VCaP (cell line): ENCODE measurements around the gene FBXW10B.
"Not testable (repeated sequence)": the region's sequence is repeated elsewhere in the genome, so short reads cannot be mapped to it uniquely, and the experiment has no call there.

Source experiments
- H3K27ac ChIP-seq: fragments of 450-650 bp; 2 replicates; pipeline ENCODE4 v1.5.1; 2017
- TF ChIP-seq, protein P1 (sequence below): fragments of 450-650 bp; conservative IDR thresholded peaks from 2 replicates; pipeline ENCODE4 v1.5.1; 2017; ENCODE audit warnings: mild to moderate bottlenecking, moderate library complexity

FBXW10B gene

DNA sequence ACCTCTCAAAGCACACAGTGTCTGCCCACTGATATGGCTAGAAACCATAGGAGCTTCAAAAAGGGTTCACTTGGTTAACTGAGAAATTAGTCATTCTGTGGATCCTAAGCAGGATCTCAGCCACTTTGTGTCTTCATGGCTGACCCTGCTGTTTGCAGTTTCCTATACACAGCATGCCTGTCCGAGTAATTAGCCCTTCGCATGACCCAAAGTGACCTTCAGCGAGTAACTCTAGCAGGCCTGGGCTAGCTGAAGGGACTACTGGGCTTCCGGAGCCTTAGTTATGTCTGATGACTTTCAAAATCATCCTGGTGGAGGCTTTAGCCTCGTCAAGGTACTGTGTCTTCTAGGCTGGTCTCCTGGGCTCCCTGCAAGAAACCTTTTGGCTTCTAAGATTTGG, 28.9 kb upstream of the FBXW10B start:
- TF ChIP-seq, protein P1, sequence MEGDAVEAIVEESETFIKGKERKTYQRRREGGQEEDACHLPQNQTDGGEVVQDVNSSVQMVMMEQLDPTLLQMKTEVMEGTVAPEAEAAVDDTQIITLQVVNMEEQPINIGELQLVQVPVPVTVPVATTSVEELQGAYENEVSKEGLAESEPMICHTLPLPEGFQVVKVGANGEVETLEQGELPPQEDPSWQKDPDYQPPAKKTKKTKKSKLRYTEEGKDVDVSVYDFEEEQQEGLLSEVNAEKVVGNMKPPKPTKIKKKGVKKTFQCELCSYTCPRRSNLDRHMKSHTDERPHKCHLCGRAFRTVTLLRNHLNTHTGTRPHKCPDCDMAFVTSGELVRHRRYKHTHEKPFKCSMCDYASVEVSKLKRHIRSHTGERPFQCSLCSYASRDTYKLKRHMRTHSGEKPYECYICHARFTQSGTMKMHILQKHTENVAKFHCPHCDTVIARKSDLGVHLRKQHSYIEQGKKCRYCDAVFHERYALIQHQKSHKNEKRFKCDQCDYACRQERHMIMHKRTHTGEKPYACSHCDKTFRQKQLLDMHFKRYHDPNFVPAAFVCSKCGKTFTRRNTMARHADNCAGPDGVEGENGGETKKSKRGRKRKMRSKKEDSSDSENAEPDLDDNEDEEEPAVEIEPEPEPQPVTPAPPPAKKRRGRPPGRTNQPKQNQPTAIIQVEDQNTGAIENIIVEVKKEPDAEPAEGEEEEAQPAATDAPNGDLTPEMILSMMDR: no peak
- H3K27ac ChIP-seq: no peak overlapping the region

DNA sequence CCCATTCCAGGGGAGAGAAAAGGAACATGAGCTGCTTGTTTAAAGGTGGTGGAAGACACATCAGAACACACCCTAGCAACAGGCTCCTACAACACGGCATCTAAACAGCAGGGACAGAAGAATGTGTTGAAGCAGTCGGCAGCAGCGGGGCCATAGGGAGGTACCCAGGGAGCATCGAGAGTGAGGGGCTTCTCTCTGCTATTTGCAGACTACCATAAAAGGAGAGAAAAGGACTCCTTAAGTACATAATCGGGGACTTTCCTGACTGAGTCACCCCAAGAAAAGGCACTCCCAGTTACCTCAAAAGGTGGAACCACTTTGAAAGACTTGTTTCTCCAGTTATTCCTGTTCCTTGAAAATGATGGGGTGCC, 26.4 kb upstream of the FBXW10B start:
- H3K27ac ChIP-seq: not testable (repeated sequence)

DNA sequence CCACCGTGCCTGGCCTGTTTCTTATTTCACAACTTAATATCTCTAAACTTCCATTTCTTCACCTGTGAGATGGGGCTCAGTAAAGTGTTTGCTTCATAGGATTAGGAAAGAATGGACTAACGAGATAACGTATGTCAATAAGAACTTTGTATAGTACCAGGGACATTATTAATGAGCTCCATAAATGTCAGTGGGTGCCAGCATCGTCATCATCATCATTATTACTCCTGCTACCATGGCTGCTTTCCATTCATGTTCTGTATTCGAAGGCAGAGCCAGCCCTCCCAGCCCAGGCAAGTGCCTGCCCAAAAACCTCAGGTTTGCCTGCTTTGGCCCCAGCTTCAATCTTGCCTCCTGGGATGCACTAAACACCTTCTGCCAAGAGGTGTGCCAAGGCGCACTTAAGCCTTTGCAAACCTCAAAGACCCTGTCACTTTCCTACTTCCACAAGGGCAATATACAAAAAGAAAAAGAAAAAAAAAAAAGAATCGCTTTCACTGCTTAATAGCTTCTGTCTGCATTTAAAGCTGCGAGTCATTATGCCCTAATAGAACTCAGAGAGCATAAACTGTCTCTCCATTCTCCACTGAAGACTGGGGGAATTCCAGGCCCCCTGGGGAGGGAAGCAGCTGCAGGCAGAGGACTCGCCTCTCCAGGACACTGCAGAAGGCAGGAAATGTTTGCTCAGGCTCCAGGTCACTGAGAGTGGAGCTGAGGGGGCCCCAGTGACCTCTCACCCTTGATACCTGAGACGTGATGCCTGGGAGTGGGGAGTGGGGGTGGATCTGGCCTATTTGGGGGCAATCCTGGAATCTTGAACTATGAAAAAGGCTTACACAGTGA, 25.8 kb upstream of the FBXW10B start:
- H3K27ac ChIP-seq: not testable (repeated sequence)

DNA sequence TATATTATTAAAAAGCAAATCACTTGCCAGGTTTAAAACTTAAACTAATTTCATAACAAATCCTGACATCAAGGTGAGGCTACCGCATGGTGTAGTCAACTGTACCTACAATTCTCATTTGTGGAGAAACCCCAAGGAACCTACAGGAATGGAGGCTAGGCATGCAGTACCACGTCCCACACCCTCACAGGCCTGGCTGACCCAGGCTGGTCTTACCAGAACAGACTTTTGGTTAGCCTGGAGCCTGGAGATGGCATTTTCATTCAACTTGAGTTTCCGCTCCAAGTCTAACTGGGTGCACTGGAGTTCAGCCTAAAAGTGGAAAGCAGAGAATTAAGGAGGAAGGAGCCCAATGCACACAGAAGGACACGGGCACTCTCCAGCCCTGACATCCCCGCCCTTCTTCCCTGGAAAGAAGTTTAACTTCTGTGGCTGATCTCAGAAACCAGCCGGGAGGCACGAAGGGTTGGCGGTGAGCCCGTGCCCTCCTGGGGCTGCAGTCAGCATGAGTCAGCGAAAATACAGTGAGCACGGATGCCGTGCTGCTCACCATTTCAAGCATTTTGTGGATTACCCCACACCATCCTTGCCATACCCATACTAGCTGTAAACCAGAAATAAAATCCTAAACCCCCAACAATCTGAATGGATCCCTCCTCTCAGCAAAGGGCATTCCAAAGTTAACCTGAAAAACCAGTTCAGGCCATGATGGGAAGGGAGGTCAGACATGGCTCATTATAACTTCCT, 23.2 kb upstream of the FBXW10B start:
- not testable (repeated sequence) for H3K27ac ChIP-seq

DNA sequence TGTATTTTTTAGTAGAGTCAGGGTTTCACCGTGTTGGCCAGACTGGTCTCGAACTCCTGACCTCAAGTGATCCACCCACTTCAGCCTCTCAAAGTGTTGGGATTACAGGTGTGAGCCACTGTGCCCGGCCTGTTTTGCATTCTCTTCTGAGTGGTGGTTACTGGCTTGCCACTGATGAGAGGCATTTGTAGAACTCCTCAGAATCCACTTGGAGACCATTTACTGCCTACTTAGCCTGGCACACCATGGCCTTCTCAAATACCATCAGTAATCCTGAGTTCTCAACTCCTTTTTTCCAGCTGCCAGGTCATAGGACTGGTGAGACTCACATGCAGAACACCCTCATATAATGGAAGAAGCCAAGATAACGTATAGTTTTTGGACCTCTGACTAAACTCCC, 22.5 kb upstream of the FBXW10B start:
- H3K27ac ChIP-seq: not testable (repeated sequence)

DNA sequence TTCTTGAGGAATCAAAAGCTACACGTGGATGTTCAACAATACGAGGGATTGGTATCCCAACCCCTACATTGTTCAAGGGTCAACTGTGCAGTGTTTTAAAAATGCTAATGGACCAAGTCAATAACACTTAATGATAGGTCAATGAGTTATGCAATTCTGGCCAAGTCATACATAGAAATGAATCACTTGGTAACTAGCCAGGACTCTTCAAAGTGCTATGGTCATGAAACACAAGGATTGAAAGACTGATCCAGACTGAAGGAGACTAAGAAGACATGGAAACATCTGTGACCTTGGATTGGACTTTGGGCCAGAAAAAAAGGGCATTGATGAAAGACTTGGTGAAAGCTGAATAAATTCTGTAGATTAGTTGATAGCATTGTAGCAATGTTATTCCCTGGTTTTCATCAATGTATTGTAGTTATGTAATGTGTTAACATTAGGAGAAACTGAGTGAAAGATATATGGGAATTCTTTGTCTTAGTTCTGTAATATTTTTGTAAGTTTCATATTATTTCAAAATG, 11.5 kb upstream of the FBXW10B start:
- not testable (repeated sequence) for H3K27ac ChIP-seq

DNA sequence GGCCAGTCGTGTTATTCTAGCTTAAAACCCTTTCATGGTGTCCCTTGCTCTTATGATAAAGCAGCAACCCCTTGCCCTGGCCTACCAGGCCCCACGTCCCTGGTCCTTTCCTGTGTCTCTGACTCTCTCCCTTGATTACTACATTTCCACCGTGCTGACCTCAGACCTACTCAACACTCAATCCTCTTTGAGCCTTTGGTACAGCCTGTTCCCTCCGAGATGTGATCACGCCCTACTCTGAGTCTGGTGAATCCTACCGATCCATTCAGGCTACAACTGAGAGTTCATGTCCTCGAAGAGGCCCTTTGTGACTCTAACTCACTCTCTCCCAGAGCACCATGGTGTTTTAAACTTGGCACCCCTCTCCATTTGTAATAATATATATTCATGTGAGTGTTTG, 10.5 kb upstream of the FBXW10B start:
- not testable (repeated sequence) for H3K27ac ChIP-seq

DNA sequence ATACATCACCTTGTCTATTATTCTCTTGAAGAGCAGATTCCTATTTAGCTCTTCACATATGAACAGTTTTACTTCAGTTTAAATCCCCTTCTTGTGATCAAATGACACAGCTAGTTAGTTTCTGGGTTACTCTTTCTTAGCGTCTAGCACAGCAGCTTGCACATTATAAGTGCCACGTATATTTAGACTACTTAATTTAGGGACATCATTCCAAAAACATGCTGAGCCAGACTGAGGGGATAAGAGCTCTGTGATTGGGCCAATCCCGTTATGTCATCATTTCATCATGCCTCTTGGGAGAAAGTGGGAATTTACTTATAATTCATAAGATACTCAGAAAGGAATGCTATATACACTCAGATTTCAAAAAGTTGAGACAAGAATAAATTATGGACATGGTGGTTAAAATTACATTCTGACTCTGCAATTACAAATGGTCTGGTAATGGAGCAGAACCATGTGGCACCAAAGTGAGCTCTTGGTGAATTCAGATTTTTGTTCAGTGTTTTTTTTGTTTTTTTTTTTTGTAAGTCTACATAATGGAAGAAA, 4.2 kb upstream of the FBXW10B start:
- not testable (repeated sequence) for H3K27ac ChIP-seq

DNA sequence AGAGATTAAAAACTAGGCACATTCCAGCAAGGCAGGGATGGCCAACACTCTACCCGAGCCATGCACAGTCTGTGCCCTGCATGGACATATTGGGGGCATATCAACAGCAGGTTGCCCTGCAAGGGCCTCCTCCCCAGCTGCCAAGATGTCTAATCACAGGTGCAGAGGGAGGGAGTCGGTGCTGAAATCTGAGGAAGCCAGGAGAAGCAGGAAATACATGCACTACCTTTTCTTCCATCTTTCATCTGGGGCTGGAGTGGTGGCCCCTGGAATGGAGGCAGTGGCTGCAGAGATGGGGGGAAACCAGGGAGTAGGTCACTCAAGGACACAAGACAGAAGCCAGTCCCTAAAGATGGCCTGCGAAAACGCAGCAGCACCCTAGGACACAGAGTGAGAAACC, 3.8 kb upstream of the FBXW10B start:
- not testable (repeated sequence) for H3K27ac ChIP-seq

DNA sequence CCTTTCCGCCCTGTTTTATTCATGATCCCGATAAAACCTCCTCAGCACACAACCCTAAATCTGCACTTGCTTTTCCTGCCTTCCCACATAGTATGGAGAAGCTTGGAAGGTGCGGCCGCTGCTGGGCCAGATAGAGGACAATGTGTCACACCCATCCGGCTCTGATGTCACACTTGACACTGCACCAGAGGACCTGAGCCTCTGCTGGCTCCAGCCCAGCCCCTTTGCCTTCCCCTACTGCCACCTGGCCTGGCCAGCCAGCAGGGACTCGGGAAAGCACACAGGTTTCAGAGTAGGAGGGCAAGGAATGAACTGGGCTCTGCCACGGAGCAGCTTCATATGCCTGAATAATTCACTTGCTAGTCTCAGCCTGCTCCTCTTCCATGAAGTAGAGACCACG, 2.6 kb upstream of the FBXW10B start:
- not testable (repeated sequence) for H3K27ac ChIP-seq

DNA sequence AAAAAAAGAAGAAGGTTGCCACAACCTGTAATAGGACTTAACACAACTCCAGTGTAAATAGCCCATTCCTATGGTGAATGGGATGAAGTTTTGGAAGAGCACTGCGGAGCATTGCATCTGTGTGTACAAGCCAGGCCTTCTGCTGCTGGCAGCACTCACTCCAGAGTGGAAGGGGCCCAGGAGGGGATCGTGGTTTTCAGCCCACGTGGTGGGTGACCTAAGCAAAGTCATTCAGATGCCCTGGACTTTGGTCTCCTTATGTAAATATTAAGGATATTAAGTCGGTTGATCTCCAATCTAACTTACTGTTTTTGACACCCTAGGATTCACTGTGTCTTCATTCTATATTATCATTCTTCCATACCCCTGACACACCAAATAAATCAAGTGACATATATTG, 2.7 kb downstream of the FBXW10B start:
- H3K27ac ChIP-seq: not testable (repeated sequence)

DNA sequence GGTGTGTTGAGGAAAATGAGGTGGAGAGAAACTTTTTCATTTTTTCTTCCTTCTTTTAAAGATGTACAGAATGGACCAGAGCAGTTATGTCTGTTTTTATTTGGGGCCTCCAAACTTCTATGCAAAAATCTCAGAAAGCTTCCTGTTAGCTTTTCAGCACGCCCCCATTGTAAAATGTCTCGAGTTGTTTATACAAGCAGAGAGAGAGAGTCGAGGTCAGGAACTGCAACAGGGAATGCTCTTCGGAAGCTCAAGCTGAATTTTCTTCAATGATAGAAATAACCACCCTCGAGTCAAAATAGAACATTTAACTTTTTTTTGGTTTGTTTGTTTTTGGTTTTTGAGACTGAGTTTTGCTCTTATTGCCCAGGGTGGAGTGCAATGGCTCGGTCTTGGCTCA, 3.7 kb downstream of the FBXW10B start:
- H3K27ac ChIP-seq: not testable (repeated sequence)

DNA sequence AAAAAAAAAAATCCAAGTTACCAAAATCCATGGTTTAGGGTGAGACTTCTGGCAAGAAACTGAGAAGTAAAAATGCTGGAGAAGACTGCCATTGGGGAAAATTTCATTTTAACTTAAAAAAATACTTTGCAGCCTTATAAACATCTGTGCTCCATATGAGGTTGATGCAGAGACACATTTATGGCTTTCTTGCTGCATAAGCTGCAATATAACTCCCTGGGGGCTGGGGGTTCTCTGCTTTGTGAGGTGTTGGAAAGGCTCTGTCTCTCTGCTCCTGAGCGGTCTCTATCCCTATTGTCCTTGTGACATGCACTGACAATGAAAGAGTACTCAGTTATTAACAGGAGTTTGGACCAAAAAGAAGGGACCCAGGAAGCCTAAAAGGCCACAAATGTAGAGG, 6.4 kb downstream of the FBXW10B start:
- H3K27ac ChIP-seq: not testable (repeated sequence)

DNA sequence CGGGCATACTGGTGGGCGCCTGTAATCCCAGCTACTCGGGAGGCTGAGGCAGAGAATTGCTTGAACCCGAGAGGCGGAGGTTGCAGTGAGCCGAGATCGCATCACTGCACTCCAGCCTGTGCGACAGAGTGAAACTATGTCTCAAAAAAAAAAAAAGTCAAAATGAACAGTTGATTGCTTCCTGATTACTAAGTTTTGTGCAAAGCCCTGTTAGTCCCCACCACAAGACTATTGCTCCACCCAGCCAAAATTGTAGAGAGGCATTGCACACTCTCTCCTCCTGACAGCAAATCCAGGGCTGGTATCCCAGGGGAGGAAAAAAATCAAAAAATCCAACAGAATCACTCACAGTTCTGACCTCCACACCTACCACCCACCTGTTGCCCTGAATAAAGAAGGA, 26.5 kb downstream of the FBXW10B start:
- not testable (repeated sequence) for H3K27ac ChIP-seq

DNA sequence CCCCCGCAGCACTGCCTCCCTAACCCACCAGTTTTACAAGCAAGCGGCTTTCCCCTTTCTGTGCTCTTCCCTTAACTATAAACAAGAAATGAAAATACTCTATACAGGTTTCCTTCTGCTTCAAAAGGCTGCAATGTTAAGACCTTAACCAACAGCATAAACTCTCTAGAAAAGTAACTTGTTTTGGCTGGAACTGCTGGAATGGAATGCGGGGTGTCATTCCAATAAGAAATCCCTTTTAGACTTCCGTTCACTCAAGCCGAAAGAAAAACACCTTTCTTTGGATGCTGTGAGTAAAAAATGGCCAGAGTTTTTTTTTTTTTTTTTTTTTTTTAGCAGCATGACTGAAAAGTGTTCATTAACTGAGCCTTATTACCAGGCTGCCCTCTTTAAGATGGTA, 27.5 kb downstream of the FBXW10B start:
- H3K27ac ChIP-seq: not testable (repeated sequence)

DNA sequence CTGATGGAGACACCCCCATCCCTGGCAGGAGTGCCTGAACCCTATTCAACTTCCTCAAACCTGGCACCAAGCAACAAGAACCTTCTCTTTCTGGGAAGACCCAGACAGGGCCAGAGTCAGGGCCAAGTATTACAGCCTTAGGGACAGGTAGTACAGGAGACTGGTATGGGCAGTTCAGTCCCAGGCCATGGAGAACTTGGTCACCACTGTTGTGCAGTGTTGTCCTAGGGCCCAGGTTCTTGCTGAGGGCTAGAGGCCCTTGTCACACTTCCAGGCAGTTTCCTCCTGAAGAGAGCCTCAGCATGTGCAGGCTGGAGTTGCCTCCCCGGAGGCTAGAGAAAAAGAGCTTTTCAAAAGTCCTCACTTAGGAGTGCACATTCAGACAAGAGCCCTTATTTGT, 28.7 kb downstream of the FBXW10B start:
- H3K27ac ChIP-seq: not testable (repeated sequence)

DNA sequence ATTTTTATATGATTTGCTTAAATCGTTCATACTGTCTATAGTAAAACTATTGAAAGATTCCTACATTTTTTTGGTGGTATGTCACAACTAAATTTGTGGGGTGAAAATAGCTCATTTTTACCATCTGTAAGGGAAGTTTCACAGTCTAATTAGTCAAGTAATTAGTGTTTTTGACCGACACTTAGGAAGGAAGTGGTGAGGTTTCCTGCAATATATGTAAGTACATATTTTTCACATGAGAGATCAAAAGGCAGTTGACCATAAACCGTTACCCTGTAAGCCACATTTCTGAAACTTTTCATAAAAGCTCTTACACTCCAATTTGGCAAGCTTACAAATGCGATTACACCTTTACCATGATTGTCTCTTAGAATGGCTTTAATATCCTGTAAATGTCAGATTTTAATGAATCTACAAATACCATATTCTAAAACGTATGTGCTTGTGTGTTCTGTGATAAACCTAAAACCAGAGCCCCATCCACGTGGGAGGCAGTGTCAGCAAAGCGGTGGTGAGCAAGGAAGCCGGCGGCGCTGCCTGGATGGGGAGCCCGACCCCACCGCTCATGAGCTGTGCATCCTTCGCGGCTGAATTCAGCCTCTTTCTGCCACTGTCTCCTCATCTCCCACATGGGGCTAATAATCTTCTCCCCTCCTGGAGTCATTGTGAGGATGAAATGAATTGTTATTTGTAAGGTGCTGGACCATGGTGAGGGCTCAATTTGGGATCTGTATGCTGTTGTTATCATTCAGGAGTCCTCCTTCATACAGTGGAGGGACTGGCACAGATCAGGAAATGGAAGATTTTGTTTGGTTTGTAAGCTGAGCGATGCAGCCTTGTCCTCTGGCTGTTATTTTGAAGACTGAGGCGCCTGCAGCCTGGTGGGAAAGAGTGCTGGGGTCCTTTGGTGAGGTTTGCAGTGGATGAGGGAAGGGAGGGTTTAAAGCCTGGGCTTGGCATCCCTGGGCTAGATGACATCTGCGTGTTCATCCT, 29.7 kb downstream of the FBXW10B start:
- H3K27ac ChIP-seq: not testable (repeated sequence)

DNA sequence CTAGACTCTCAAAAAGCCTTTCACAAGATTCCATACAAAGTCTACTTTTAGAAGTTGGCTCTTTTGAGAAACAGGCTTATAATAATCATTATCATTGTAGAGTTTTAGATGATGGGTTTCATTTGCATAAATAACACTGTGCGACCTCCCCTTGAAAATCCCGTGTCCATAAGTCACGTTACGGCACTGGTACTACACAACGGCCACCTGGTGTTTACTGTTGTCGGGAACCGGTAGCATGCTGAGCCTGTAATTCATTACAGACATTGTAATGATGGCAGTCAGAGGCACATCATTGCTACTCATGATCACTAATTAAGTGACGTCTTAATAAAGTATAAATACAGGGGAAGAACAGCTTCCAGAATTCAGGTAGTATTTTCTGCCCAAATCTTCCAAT, 31.5 kb downstream of the FBXW10B start:
- H3K27ac ChIP-seq: not testable (repeated sequence)

DNA sequence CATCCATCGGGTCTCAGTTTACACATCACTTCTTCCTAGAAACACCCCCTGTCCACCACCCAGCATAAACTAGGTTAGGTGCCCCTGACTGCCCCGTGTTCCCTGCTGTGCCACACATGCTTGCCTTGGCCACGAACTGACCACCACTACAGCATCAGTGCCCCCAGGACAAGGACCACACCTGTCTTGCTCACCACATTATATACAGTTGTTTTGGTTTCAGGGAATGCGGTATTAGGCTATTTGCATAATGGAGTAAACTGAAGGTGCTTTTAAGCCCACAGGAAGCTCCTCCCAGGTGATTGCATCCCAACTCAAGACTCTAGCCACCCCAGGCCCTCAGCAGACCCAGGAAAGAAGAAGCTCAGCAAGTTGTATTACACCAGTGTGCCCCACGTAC, 36.2 kb downstream of the FBXW10B start:
- H3K27ac ChIP-seq: not testable (repeated sequence)

DNA sequence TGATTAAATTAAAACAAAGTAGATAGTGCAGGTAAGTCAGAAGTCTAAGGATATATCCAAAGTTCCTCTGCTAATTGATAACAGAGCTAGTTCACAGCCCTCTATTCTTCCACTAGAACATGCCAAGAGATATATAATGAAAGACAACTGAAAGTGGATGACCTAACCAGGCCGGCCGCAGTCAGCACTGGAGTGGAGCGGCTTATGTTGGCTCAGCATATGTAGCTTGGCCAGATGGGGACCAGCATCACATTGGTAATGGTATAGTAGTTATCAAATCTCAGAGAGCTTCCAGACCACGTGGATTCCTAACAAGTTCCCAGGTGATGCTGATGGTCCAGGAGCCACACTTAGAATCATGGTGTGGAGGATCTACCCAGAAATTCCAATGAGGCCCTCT, 38.0 kb downstream of the FBXW10B start:
- H3K27ac ChIP-seq: not testable (repeated sequence)
